Bone marrow (tissue), 2 donors: ENCODE results near the gene GAK.

ENCODE experiments used
- DNase-seq, 2 donors: peaks; one replicate each; lab custom pipeline; 2025; lab: John Stamatoyannopoulos, UW

The GAK gene

DNA sequence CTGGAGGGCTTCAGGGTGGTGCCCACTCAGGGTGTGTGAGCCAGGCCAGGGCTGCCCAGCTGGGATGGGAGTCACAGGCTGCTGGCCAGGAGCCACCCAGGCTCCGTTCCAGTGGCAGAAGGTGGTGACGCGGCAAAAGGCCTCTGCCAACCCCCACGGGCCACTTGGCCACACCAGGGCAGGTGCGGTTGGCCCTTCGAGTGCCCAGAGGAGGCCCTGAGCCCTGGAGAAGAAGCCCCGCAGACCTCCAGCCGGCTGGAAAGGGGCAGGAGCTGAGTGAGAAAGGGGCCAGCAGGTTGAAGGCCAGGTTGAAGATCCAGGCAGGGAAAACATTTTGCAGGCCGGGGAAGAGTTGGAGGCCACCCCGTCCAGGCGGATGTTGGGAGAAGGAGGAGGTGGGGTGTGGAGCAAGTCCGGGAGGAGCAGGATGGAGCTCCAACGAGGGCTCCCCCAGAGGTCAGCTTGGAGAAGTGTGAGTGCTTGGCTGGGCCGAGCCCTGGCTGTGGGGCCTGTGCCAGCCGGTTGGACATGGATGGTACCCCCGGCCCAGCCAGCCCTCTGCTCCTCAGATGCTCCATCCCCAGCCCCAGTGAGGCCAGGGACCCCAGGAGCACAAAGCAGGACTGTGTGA is 103.4 kb downstream of the GAK start:
- DNase-seq = no peak

DNA sequence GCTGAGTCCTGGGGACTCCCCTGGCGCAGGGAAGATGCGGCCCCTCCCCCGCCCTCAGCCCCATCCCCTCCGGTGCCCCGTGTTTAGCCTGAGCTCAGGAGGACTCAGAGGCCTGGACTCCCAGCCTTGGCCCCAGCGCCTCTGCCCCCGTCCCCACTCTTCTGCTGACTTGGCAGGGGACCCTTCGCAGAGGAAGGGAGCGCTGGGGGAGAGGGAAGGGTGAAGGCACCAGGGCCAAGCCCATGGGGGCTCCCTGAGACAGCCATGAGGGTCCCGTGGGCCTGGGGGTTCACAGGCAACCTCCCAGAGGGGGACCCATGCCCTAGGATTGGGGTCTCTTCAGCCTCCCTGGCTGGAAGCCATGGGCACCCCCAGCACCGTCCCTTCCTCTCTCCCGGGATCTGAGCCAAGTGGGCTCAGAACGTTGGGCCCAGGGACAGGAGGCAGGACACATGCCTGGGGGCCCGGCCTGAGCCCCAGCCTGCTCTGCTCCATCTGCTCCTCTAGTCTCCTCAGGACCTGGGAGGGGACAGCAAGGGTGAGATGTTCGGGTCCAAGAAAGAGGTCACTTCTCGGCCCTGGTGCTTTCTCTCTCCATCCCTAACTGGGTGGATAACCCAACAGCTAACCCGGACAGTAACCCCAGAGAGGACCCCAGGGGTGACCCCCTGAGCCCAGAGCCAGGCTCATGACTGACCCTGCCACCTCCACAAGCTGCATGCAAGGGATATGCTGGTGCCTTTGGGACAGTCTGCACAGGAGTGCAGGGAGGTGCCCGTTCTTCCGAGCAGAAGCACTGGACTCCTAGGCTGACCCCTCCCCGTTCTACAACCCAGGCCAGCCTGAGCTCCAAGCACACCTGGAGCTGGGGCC is 104.7 kb downstream of the GAK start:
- no peak for DNase-seq

DNA sequence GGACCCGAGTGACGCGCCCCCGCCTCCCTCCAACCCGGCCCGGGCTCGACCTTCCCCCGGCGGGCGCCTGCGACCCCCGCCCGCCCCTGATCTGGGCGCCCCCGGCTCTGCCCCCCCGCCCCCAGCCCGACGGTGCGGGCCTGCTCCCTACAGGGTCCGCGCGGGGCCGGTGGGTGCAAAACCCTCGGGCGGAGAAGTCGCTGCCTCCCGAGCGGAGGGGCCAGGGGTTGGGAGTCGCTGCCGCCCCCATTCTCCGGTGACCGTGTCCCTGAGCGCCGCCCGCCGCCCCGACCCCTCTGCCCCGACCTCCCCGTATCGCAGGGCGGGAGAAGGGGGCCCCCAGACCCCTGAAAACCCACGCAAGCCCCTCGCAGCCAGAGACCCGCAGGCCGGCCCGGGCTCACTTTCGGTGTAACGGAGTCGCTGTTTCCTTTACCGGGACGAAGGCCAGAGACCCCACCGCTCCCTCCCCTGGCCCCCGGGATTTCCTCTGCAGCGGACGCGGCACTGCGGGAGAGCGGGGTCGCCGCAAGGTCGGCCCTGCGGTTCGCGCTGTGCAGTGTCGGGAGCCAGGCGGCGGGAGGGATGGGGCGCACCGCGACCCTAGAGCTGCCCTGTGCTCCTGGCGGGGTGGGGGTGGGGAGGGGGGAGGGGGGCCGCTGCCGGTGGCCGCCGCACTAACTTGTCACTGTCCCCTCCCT is 105.5 kb downstream of the GAK start:
- no peak for DNase-seq

DNA sequence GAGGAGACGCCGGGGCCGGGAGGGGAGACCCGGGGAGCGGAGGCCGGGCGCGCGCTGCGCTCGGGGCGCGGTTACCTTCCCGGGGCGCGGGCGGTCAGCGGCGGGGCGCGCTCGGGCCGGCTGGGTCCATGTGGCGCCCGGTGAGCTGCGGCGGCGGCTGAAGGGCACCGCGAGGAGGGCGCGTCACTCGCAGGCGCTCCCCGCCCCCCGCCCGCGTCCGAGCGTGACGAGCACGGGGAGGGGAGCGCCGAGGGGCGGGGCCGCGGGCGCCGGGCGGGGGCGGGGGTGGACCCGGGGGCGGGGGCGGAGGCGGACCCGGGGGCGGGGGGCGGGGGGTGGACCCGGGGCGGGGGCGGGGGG is 106.2 kb downstream of the GAK start, which contains the start of gene CPLX1:
Gene CPLX1 (minus strand): TSS at position 159 of the 360 bp plus-strand sequence. CDS start 1,607 bp downstream, outside the sequence.
- DNase-seq = no peak

DNA sequence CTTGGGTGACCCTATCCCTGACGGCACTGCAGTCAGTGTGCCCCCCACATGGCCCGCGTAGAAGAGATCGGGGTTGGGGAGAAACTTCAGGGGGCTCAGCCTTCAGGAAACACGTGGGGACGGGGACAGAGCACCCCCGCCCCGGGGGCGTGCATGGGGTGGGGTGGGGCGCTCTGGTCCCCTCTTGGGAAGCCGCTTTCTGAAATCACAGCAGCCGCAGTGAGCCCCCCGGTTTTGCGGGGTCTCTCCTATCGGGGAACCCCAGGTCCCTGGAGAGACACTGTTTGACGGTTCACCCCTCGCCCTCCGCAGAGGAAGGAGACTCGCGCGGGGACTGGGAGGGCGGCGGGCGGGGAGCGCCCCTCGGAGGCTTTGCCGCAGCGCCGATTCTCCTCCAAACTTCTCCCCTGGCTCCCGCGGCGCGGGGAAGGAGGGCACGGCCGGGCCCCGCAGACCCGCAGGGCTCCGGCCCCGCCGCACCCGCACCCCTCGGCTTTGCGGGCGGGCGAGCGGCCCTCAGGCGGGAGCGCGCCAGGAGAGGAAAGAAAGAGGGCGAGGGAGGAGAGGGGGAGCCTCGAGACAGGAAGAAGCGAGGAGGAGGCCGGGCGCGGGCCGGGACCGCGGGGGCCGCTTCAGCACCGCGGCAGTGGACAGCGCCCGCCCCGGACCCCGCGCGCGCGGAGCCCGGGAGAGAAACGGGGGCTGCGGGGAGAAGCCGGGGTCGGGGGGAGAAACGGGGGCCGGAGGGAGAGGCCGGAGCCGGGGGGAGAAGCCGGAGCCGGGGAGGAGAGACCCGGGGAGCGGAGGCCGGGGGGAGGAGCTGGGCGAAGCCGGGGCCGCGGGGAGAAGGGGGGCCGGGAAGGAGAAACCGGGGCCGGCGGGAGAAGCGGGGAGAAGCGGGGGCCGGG is 106.8 kb downstream of the GAK start:
- DNase-seq = no peak

DNA sequence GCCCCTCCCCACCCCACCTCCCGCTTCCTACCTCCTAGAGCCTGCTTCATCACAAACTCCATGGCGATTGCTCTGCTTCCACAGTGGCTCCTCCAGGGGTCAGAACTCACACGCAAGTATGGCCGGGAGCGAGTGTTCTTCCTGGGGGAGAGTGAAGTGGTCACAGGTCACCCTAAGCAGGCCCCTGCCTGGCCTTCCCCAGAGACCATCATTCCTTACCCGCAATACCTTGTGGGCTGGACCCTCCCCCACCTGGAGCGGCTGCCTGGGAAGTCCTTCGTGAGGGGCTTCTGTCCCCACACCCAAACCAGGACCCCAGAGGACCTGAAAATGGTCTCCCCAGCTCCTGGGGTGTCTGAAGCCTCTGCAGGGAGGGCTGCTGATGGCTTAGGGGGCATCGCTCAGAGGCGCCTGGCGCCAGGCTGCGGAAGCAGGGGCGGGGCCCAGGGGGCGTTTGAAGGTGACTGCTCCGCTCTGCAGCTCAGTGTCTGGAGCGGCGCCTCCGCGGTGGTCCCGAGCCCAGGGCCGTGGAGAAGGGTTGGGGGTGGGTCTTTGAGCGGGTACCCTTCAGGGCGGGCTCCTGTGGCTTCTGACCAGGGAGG is 107.6 kb downstream of the GAK start:
- DNase-seq = no peak

DNA sequence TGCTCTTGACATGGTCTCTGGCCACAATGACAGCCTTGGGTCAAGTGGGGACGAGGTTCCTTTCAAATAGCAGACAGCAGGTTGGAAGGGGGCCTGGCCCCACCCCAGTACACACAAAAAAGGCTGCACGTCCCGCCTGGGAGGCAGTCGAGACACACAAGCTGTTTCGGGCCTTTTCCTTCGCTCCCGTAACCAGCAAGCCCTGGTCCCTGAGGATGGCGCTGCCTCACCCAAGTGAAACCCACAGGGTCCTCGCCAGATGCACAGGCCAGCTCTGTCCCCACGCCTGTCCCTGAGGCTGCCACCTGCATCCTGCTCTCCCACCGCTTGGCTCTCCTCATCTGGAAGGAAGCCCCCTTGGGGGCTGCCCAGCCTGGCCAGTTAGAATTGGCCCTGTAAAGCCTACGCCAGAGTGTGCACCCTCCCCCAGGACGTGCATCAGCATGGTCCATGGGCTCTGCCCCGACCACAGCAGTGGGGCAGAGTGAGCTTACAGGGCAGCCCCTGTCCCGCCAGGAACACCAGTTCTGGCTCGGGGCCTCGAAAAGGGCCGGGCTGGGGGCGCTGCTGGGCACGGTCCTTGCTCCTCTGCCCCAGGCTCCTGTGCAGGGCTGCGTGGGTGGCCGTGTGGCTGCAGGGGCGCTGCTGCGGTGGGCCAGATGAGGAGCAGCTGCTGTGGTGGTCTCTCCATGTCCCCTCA is 108.2 kb downstream of the GAK start:
- DNase-seq = no peak

DNA sequence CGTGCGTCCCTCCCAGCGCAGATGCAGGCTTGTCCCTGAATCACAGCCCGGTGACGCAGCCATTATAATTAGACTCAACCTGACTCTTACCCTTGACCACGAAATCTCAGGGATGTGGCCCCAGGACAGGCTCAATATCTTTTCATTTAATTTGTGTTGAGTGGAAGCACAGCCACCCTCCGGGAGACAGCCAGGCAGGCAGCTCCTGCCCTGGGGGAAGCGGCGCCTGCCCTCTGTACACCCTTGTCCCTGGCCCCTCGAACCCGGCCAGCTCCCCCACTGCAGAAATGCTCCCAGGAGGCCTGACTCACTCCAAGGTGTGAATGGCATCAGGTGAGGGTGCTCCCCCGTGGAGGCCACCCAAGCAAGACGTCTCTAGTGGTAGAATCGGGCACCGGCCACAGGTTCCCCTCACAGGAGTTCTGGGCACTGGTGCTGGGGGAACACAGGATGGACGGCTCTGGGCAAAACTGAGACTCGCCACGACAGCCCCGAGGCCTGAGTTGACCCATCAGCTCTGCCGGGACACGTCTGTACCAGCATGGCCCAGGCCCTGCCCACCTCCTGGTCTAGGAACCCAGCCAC is 108.8 kb downstream of the GAK start:
- DNase-seq = no peak

DNA sequence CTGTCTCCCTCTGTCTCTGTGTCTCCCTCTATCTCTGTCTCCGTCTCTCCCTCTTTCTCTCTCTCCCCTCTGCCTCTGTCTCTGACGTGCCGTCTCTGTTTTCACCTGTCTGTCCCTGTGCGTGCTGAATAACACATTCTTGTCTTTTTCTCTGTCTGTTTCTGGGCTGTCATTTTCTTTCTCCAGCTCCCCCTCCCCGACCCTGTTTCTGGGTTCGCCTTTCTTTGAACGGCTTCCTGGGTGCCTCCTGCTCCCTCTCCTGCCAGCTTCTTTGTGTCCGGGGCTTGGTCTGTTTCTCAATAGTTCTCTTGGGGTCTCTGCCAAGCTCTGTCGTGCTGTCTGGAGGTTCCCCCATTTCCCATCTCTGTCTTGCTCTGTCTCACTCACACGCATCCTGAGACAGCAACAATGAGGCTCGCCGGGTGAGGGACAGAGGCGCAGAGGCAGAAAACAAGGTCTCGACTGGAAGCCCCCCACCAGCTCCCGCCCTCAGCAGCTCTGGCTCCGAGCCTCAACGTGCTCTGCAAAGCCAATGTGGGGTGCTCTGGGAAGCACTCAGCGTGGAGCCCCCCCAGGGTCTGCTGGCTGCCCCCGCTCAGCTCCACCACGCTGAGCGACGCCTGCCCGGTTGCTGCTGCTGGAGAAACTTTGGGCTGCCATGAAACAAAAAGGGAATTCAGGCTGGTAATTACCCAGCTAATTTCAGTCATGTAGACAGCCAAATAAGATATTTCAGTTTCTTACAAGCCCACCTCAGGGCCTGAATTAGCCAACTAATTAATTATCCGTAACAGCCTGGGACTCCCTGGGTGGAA is 109.5 kb downstream of the GAK start:
- DNase-seq = no peak

DNA sequence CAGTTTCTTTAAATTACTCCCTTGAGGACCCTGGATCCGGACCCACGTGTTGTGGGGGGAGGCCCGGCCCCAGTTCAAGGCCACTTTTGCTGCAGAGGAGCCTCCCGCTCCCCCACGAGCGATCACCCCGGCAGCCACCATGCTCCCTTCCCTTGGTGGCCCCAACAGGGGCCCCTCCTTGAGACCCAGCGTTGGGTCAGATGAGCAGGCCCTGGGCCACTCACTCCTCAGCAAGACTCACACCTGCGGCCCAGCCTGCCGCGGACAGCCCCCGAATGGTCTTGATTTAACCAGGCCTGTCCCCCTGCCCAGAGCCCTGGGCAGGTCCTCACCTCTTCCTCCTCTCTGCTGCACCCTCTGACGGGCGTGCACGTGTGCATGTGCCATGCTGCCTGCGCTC is 110.5 kb downstream of the GAK start:
- no peak for DNase-seq

DNA sequence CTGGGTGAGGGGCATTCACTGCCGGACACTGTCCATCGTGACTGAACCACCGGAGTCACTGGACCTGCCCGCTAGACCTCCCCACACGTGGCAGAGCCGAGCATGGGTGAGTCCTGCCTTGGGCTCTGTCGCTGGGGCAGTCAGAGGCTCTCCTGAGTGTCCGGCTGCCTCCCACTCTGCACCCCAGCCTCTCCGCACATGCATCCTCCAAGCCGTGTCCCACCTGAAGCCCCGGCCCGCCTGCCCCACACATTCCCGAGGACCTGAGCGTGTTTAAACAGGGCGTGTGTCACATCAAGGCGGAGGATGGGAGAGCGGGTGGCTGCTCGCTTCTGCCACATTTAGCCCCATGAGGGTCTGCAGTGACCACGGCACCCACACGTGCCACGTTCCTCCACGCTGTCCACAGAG is 110.9 kb downstream of the GAK start:
- no peak for DNase-seq

DNA sequence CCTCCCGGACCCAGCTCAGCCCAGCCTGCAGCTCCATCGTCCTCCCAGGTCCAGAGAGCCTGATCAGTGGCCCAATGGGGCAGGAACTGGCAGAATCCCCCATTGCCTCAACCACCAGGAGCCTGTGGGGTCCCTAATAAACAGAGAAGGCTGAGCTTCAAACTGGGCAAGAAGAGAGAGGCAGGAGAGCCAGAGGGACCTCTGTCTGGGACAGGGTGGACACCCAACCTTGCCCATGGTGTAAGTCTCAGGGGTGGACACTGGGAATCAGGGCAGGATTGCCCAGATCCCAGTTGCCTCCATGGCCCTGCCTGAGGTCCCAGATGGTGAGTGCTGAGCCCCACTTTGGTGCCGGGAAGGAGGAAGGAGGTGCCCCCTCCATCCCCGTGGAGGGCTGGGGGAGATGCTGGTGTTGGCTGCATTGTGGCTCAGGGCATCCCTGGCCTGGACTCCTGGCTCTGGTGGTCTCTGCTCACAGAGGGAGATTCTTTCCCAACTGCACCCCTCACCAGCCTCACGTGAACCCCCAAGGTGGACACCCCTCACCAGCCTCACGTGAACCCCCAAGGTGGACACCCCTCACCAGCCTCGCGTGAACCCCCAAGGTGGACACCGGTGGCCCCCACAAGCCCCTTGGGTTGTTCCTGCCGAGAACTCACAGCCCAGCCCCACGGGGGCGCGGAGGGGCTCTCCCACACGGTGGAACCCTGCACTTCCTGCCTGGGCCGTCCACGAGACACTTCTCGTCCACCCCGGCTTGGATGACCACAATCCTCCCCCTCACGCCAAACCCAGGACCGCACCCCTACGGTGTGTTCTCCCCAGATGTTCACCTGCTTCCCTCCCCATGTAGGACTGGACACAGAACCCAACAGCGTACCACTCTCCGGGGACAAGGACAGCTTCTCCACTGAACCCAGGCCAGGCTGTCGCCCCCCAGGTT is 111.6 kb downstream of the GAK start:
- DNase-seq = no peak

DNA sequence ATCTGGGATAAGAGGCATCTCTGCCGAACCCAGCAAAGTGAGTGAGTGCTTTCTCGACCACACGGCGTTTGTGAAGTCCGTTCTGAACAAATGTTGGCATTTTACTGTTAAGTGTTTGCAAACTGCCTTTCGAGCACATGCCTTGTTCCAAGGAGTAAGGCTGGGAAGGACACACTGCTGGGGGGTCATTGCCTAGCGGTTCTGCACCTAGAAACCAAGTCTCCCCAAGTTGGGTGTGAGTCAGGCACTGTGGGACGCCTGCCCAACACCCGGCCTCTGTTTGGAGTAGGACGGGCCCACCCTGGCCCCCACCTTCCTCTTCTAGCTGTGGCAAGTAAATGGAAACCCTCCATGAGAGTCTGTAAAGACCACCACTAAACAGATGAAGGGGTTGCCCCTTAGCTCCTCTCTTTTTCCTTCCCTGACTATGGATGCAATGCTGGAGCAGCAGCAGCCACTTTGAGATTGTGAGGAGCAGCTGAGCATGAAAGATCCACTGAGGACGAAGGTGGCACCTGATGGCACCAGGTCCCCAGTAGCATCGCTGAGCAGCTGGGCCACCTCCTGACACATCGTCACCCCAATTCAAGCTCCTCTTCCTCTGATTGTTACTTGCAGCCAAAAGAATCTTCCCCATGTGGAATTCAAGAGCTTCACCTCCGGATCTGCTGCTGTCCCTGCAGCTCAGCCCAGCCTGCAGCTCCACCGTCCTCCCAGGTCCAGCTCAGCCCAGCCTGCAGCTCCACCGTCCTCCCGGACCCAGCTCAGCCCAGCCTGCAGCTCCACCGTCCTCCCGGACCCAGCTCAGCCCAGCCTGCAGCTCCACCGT is 112.5 kb downstream of the GAK start:
- no peak for DNase-seq

DNA sequence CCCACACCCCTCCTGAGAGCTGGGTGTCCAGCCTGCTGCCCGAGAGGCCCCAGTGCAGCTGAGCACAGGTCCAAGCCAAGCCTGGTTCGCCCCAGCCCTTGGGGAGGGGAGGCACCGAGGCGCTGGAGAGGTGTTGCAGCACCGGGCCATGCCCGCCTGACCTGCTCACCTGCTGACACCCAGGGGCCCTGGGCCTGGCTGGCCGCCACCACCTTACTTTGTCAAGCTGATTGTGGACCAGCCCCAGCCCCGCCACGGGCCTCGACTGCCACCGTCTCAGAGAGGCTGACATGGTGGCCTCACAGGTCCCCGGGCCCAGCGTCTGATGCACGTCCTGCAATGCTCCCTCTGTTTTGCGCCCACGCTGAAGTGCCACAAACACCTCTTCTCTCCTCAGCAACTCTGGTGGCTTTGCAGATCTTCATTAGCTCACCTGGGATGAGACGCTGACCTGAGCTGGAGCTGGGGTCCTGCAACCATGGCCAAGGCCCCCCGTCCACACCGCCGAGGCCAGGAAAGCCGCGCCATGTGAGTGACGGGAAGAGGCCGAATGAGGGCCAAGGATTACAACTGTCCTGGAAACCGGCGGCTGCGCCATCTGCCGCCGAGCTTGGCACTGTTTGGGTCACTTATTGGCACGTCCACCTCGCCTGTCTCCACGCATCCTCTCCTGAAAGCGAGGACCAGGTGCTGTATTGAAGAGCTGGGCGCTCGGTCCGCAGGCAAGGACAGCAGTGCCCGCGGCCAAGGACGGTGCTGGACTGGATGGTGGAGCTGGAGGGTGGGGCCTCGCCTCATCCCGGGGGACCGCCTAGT is 113.8 kb downstream of the GAK start:
- no peak for DNase-seq

DNA sequence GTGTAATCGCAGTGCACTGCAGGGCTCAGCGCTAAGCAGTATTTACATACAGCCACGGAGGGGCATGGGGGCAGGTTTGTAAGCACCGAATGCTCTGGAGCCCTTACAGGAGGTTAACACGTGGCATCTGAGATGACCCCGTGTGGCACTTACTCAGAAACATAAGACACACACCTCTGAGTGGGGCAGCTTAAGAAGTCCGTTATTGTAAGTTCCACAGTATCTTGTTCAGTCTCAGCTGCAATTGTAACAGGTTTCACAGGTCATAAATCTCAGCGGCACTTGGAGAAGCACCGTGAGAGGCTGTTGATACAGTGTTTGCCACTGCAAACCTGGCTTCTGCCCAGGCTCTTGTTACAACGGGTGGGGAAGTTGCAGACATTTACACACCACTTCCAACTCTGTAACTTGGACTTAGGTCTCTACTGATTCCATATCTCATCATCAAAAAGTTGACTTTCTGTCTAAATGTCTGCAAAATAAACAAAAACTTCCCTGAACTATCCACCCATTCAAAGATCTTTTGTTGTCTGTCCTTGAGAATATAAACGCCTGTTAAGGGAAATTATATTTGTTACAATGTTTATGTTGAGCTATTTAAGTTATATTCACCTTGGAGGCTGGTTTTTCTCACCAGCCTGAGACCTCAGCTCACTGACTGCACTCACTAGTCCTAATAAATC is 116.5 kb downstream of the GAK start:
- no peak for DNase-seq

DNA sequence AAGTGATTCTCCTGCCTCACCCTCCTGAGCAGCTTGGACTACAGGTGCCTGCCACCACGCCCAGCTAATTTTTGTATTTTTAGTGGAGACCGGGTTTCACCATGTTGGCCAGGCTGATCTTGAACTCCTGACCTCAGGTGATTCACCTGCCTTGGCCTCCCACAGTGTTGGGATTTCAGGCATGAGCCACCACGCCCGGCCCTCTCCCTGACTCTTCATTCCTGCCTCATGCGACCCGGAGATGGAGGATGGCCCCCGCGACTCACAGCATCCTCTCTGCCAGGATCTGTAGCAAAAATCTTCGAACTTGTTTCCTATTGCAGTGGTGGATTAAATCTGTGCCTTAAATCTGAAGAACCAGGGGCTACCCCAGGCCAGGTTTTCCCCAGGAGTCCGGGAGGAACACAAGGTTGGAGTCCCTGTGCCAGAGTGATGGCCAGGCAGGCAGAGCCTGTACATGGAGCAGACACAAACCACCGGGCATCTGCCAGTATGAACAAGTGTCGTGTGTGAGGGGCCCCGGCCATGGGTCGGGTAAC is 117.7 kb downstream of the GAK start:
- DNase-seq = no peak
